Tibial nerve (tissue), 3 donors: ENCODE results near the gene TMEM205.

Source experiments
- POLR2A ChIP-seq, 2 donors: fragments of 450-650 bp; IDR thresholded peaks; one replicate each; pipeline ENCODE4 v1.6.1; 2017; ENCODE audit warnings: antibody characterized with exemption in 2 of 2, mild to moderate bottlenecking in 2 of 2, moderate library complexity in 2 of 2
- TF ChIP-seq, protein P1 (sequence below), 5 experiments: fragments of 200-600 bp in 3 of 5; fragments of 450-650 bp in 2 of 5; sonication (generic) in 3 of 5; IDR thresholded peaks; one replicate each; pipeline ENCODE4 v1.5.1; 2016 to 2019; ENCODE audit warnings: antibody characterized with exemption in 5 of 5, mild to moderate bottlenecking in 3 of 5, moderate library complexity in 2 of 5

DNA sequence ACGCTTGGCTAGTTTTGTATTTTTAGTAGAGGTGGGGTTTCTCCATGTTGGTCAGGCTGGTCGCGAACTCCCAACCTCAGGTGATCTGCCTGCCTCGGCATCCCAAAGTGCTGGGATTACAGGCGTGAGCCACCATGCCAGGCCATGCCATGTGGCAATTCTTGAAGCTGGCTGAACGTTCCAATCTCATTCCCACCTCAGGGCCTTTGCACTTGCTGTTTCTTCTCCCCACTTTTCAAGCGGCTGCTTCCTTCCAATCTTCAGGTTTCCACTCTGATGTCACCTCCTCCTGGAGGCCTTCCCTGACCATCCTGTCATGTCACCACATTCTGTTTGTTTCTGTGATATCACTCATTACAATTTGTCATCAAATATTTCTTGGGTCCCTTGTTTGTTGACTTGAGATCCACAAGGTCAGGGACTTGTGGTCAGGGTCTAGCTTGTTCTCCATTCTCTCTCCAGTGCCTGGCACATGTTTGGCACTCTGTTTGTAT is 33.8 kb upstream of the TMEM205 start:
- TF ChIP-seq POLR2A (IDR thresholded peaks at IDR 0.05), result no peak
- TF ChIP-seq, protein P1, sequence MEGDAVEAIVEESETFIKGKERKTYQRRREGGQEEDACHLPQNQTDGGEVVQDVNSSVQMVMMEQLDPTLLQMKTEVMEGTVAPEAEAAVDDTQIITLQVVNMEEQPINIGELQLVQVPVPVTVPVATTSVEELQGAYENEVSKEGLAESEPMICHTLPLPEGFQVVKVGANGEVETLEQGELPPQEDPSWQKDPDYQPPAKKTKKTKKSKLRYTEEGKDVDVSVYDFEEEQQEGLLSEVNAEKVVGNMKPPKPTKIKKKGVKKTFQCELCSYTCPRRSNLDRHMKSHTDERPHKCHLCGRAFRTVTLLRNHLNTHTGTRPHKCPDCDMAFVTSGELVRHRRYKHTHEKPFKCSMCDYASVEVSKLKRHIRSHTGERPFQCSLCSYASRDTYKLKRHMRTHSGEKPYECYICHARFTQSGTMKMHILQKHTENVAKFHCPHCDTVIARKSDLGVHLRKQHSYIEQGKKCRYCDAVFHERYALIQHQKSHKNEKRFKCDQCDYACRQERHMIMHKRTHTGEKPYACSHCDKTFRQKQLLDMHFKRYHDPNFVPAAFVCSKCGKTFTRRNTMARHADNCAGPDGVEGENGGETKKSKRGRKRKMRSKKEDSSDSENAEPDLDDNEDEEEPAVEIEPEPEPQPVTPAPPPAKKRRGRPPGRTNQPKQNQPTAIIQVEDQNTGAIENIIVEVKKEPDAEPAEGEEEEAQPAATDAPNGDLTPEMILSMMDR (IDR thresholded peaks at IDR 0.05), result no peak
